ENCODE measurements around the gene PRDM7.

PRDM7 gene

GRCh38 chr16:90033387-90033786 lies 43.7 kb downstream of the PRDM7 start:
- DNase-seq = no peak

- no peak for DNase-seq
These were observed 44.3 kb downstream of the PRDM7 start for GRCh38 chr16:90032674-90033331.

GRCh38 chr16:90031931-90032673 lies 45.0 kb downstream of the PRDM7 start:
- DNase-seq = no peak

- no peak for DNase-seq
These were observed 45.8 kb downstream of the PRDM7 start for GRCh38 chr16:90031186-90031930.

- no peak for DNase-seq
These were observed 48.1 kb downstream of the PRDM7 start for GRCh38 chr16:90028985-90029384.

- no peak for DNase-seq
These were observed 49.5 kb downstream of the PRDM7 start for GRCh38 chr16:90027611-90028010.

- DNase-seq = peak; percentile 66
These were observed 51.0 kb downstream of the PRDM7 start for GRCh38 chr16:90026135-90026534.

- DNase-seq = no peak
These were observed 54.1 kb downstream of the PRDM7 start for GRCh38 chr16:90023078-90023447.

- DNase-seq = peak; percentile 65
These were observed 54.7 kb downstream of the PRDM7 start for GRCh38 chr16:90022209-90023077.

- no peak for DNase-seq
These were observed 56.2 kb downstream of the PRDM7 start for GRCh38 chr16:90020838-90021382.

- DNase-seq = no peak
These were observed 56.8 kb downstream of the PRDM7 start for GRCh38 chr16:90020260-90020837.

GRCh38 chr16:90019543-90020259 lies 57.4 kb downstream of the PRDM7 start:
- DNase-seq = no peak

- no peak for DNase-seq
These were observed 58.2 kb downstream of the PRDM7 start, which contains the start of gene DBNDD1 for GRCh38 chr16:90018652-90019542. DBNDD1 (minus strand) TSS chr16:90019456; CDS start chr16:90019341, 115 bp downstream.

- no peak for DNase-seq
These were observed 58.9 kb downstream of the PRDM7 start for GRCh38 chr16:90018297-90018651.

GRCh38 chr16:90016339-90016950 lies 60.7 kb downstream of the PRDM7 start:
- DNase-seq = no peak

GRCh38 chr16:90015586-90016338 lies 61.4 kb downstream of the PRDM7 start:
- no peak for DNase-seq

- no peak for DNase-seq
These were observed 64.0 kb downstream of the PRDM7 start for GRCh38 chr16:90012991-90013745.

- DNase-seq = no peak
These were observed 65.1 kb downstream of the PRDM7 start for GRCh38 chr16:90011908-90012501.
